ENCODE results near the gene C14orf93. TPM values are rescaled to one million over a fixed set of nuclear protein-coding genes. Genes with fewer than 3 reads are reported as not detected.

The C14orf93 gene
- total RNA-seq, 1 experiment from 2014 or later = 8.2 TPM

GRCh38 chr14:23033251-23033727, 23.3 kb upstream of the C14orf93 start:
- Histone ChIP-seq H3K27me3 (ENCODE audit: insufficient read depth, low read length) (no peaks in the 10 kb centered on the region), H3K56ac (ENCODE audit: insufficient read length, low read depth, low read length) (no peak overlapping the region), H3K23me2 (ENCODE audit: insufficient read length, low read depth, low read length, poor library complexity, severe bottlenecking) (peaks cover 5% of the 10 kb centered on the region), H3K79me1 (ENCODE audit: insufficient read depth, low read depth, low read length, poor library complexity, severe bottlenecking) (no peaks in the 10 kb centered on the region), H3K18ac (ENCODE audit: insufficient read length, low read depth, low read length) (no peak overlapping the region), H2BK15ac (ENCODE audit: low read depth, low read length) (no peak overlapping the region), H3K4me2 (ENCODE audit: insufficient read depth, insufficient read length, low read length) (peak overlapping the region; percentile 36), H4K5ac (ENCODE audit: insufficient read length, low read depth, low read length) (no peak overlapping the region), H2BK120ac (ENCODE audit: low read depth, low read length, poor library complexity, severe bottlenecking) (no peak overlapping the region), H2BK5ac (ENCODE audit: insufficient read length, low read length) (no peak overlapping the region), H2AFZ (ENCODE audit: low read length) (no peak overlapping the region), H2AK5ac (ENCODE audit: insufficient read length, low read length) (no peak overlapping the region), H3K79me2 (ENCODE audit: insufficient read depth, low read length) (peaks cover 5% of the 10 kb centered on the region; the same call in 1 of the 2 replicates), H3K27ac (ENCODE audit: insufficient read length, low read depth, low read length) (no peak overlapping the region), H3T11ph (ENCODE audit: low read length) (no peak overlapping the region), H4K20me1 (ENCODE audit: control insufficient read depth, insufficient read depth, insufficient read length) (no peaks in the 10 kb centered on the region), H3K9ac (ENCODE audit: extremely low read depth, insufficient read length, low read length) (no peak overlapping the region), H3K9me3 (ENCODE audit: control insufficient read depth, low read depth, low read length) (no peaks in the 10 kb centered on the region), H3K4ac (ENCODE audit: low read depth, low read length) (no peak overlapping the region), H3K4me1 (ENCODE audit: insufficient read depth, low read length) (no peaks in the 10 kb centered on the region), H4K91ac (ENCODE audit: insufficient read length, low read depth, low read length) (no peak overlapping the region), H2BK12ac (ENCODE audit: insufficient read length, low read depth, low read length) (no peak overlapping the region), H4K8ac (replicated peaks; ENCODE audit: insufficient read length, low read depth, low read length) (no peak overlapping the region), H3K14ac (ENCODE audit: insufficient read depth, low read length) (no peak overlapping the region), H3K23ac (ENCODE audit: insufficient read length, low read depth, low read length) (no peak overlapping the region), H2BK20ac (ENCODE audit: low read depth, low read length, poor library complexity, severe bottlenecking) (no peak overlapping the region)
- peak overlapping the region; percentile 96 for H3K4me3 Mint-ChIP-seq
- H3K4me1 Mint-ChIP-seq = peaks cover 10 to 18% of the 10 kb centered on the region in 2 experiments
- no peak for DNase-seq
- WGBS (ENCODE audit: extremely low coverage, insufficient read length, low lambda C conversion rate) = no CpG with 5 or more reads among the region's 10 CpGs
- H3K27me3 Mint-ChIP-seq (ENCODE audit: low read depth) = no peaks in the 10 kb centered on the region
- no peaks in the 10 kb centered on the region for H3K9me3 Mint-ChIP-seq
- TF ChIP-seq, protein P1, sequence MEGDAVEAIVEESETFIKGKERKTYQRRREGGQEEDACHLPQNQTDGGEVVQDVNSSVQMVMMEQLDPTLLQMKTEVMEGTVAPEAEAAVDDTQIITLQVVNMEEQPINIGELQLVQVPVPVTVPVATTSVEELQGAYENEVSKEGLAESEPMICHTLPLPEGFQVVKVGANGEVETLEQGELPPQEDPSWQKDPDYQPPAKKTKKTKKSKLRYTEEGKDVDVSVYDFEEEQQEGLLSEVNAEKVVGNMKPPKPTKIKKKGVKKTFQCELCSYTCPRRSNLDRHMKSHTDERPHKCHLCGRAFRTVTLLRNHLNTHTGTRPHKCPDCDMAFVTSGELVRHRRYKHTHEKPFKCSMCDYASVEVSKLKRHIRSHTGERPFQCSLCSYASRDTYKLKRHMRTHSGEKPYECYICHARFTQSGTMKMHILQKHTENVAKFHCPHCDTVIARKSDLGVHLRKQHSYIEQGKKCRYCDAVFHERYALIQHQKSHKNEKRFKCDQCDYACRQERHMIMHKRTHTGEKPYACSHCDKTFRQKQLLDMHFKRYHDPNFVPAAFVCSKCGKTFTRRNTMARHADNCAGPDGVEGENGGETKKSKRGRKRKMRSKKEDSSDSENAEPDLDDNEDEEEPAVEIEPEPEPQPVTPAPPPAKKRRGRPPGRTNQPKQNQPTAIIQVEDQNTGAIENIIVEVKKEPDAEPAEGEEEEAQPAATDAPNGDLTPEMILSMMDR (conservative IDR thresholded peaks at IDR 0.05) = no peak
- peaks cover 30 to 50% (median 38%) of the 10 kb centered on the region in 3 experiments for H3K36me3 Mint-ChIP-seq (ENCODE audit: insufficient read depth in 1 of 3, low read depth in 3 of 3)
- H3K27ac Mint-ChIP-seq = peak overlapping the region in 2 of 3 experiments; percentile 93 to 100; a peak in 4 of 7 replicates

All from H9 (cell line).